HepG2 (cell line): ENCODE measurements around the gene JKAMP. TPM values are rescaled to one million over a fixed set of nuclear protein-coding genes. Genes with fewer than 3 reads are reported as not detected.

Experiments
- CBX2 ChIP-seq, 2 experiments: fragments of 200-600 bp in 1 of 2; sonication (generic); formaldehyde crosslinking in 1 of 2; IDR thresholded peaks; 2 replicates each; pipeline versions ENCODE4 v1.7.0 to v1.8.1; 2018 to 2022; ENCODE audit warnings: low read depth in 2 of 2, low read length in 1 of 2, mild to moderate bottlenecking in 1 of 2, missing genetic modification reagents in 1 of 2
- DPF2 ChIP-seq: sonication (generic); formaldehyde crosslinking; IDR thresholded peaks from 2 replicates; pipeline ENCODE4 v1.4.0; 2020; ENCODE audit warnings: mild to moderate bottlenecking, low read depth, missing genetic modification reagents, borderline replicate concordance
- GPBP1L1 ChIP-seq: sonication (generic); formaldehyde crosslinking; IDR thresholded peaks from 2 replicates; pipeline ENCODE4 v1.5.0; 2020; ENCODE audit warnings: mild to moderate bottlenecking, missing genetic modification reagents
- PAX8 ChIP-seq: sonication (generic); formaldehyde crosslinking; IDR thresholded peaks from 2 replicates; pipeline ENCODE4 v1.8.0; 2022; ENCODE audit warnings: mild to moderate bottlenecking, missing genetic modification reagents, borderline replicate concordance
- PRDM4 ChIP-seq: sonication (generic); formaldehyde crosslinking; IDR thresholded peaks from 2 replicates; pipeline ENCODE4 v1.9.0; 2021; ENCODE audit warnings: missing genetic modification reagents, borderline replicate concordance
- SCMH1 ChIP-seq: sonication (generic); formaldehyde crosslinking; IDR thresholded peaks from 2 replicates; pipeline ENCODE4 v1.9.0; 2021; ENCODE audit warnings: missing genetic modification reagents, mild to moderate bottlenecking, borderline replicate concordance
- TRIM22 ChIP-seq: fragments of 450-650 bp; IDR thresholded peaks from 2 replicates; pipeline ENCODE4 v1.6.1; 2017
- ZBTB43 ChIP-seq: sonication (generic); formaldehyde crosslinking; conservative IDR thresholded peaks from 2 replicates; pipeline ENCODE4 v1.4.0; 2020; ENCODE audit warnings: missing genetic modification reagents
- ZEB1 ChIP-seq: IDR thresholded peaks from 2 replicates; pipeline ENCODE4 v1.6.1; 2012; ENCODE audit warnings: mild to moderate bottlenecking, low read depth, inconsistent platforms; ENCODE audit not compliant: insufficient replicate concordance
- ZNF263 ChIP-seq: sonication (generic); formaldehyde crosslinking; IDR thresholded peaks from 2 replicates; pipeline ENCODE4 v1.4.0; 2020; ENCODE audit warnings: missing genetic modification reagents
- ZNF264 ChIP-seq: sonication (generic); formaldehyde crosslinking; IDR thresholded peaks from 2 replicates; pipeline ENCODE4 v1.4.0; 2020; ENCODE audit warnings: missing genetic modification reagents
- ZNF274 ChIP-seq: sonication (generic); formaldehyde crosslinking; IDR thresholded peaks from 2 replicates; pipeline ENCODE4 v1.5.1; 2020; ENCODE audit warnings: mild to moderate bottlenecking, missing genetic modification reagents
- ZNF280D ChIP-seq: sonication (generic); formaldehyde crosslinking; IDR thresholded peaks from 2 replicates; pipeline ENCODE4 v1.5.1; 2020; ENCODE audit warnings: mild to moderate bottlenecking, missing genetic modification reagents
- ZNF367 ChIP-seq: sonication (generic); formaldehyde crosslinking; IDR thresholded peaks from 2 replicates; pipeline ENCODE4 v1.4.0; 2020; ENCODE audit warnings: missing genetic modification reagents, borderline replicate concordance
- ZNF770 ChIP-seq: sonication (generic); formaldehyde crosslinking; IDR thresholded peaks from 2 replicates; pipeline ENCODE4 v1.5.0; 2020; ENCODE audit warnings: mild to moderate bottlenecking, missing genetic modification reagents
- polyA plus RNA-seq, 8 experiments: library from polyadenylated mRNA; depleted of rRNA in 3 of 8; stranded (reverse) in 7 of 8; unstranded in 1 of 8; fragments of >200 nt; fragmentation: Illumina TruSeq in 4 of 8; extraction: Trizol in 4 of 8; gene quantifications; 2 replicates each; pipeline versions ENCODE4 v1.2.1 to v1.2.3, GENCODE V29; 2011 to 2016; ENCODE audit warnings: low read depth in 4 of 8, missing spikeins in 1 of 8, mixed read lengths in 1 of 8; ENCODE audit not compliant: insufficient read depth in 1 of 8
- total RNA-seq, 5 experiments: library from RNA; depleted of rRNA; stranded (reverse); fragments of >200 nt; fragmentation: Illumina TruSeq; extraction: Trizol; gene quantifications; 2 replicates each; pipeline ENCODE4 v1.2.3, GENCODE V29; 2016; ENCODE audit warnings: low read depth in 1 of 5

The JKAMP gene
- total and polyA plus RNA-seq, 2 of the 13 experiments (the other 11 are each of a cell fraction or from before 2014, with no cell fraction given) = 56.4 to 135 TPM

GRCh38 chr14:59483819-59484638 is at the start of gene JKAMP, which contains the start of gene L3HYPDH (continued):
- TF ChIP-seq GPBP1L1 (CRISPR knock-in tag) (no peak), ZNF274 (CRISPR knock-in tag) (peak; percentile 96; the same call in 1 of the 2 replicates), ZNF280D (peak; percentile 97), PRDM4 (CRISPR knock-in tag) (no peak), CBX2 (IDR thresholded peaks at IDR 0.05; ENCODE audit: low read depth, low read length) (no peak), CBX2 (CRISPR knock-in tag; IDR thresholded peaks at IDR 0.05; ENCODE audit: low read depth) (0 out of 2 replicates have a peak, but pooled peaks have one; percentile 78), ZEB1 (no peak), ZNF367 (CRISPR knock-in tag) (peak; percentile 94), TRIM22 (no peak), ZBTB43 (CRISPR knock-in tag) (peak; percentile 94), ZNF263 (CRISPR knock-in tag) (peak; percentile 80), ZNF770 (CRISPR knock-in tag) (peak; percentile 56), PAX8 (0 out of 2 replicates have a peak, but pooled peaks have one; percentile 11), DPF2 (CRISPR knock-in tag) (no peak), ZNF264 (CRISPR knock-in tag) (peak; percentile 90), SCMH1 (no peak)
